NCI-H146 (cell line): ENCODE data around the gene GHRL.

Experiments used
- DNase-seq: peaks from one replicate; lab custom pipeline; 2025; lab: John Stamatoyannopoulos, UW

The GHRL gene

DNA sequence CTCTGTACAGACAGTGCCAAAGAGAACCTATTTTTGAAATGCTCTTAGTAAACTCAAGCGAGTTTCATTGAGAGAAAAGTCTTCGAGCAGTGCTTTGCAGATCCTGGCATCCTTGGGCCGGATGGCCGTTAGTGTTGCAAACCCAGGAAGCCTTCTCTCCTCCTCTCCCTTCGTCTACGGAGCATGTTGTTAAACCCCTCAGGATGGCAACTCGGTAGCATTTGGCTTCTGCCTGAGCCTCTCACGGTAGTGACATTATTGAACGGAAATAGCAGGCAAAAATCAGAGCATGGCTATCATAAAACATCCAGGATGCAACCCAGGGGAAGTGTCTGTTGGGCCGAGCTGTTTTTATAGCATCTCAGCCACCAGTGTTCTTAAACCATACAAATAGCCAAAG lies 34.8 kb upstream of the GHRL start:
- no peak for DNase-seq

DNA sequence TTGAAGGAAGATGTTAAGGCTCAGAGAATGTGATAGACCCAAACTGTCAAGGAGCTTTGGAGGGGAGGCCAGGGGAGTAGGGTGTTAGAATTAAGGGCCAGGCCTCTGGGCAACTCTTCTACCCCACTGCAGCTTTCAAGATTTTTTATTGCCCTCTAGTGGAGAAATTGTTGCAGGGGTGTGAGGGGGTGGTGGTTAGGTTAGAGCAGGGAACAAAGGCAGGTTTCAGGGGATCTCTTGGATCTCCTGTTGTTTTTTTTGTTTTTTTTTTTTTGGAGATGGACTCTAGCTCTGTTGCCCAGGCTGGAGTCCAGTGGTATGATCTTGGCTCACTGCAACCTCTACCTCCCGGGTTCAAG lies 29.6 kb upstream of the GHRL start:
- no peak for DNase-seq

DNA sequence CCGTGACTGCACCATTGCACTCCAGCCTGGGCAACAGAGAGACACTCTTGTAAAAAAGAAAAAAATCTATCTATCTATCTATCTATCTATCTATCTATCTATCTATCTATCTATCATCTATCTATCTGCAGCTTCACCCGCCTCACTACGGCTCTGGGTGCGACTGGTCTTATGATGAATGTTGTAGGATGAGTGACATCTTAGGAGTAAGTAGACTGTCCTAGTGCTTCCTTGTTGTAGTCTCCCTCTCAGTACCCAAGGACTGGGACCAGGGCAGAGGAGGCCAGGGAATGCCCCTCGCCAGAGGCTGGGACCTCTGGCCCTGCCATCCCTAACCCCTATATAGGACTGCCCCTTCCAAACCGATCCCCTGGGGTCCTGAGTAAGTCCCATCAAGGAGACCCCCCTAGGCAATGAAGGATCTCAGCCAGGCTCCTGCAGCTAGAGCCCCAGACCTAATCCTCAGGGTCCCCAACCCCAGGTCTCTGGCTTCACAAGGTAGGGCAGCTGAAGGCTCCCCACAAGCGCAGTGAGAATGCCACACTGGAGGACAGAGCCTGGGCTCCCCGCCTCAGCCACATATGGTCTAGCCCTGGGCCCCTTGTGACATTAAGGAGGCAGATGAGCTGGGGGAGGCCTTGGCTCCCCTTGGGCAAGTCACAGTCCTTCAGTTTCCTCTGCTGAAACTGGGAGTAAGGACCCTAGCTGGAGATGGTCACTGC lies 29.0 kb upstream of the GHRL start:
- no peak for DNase-seq

DNA sequence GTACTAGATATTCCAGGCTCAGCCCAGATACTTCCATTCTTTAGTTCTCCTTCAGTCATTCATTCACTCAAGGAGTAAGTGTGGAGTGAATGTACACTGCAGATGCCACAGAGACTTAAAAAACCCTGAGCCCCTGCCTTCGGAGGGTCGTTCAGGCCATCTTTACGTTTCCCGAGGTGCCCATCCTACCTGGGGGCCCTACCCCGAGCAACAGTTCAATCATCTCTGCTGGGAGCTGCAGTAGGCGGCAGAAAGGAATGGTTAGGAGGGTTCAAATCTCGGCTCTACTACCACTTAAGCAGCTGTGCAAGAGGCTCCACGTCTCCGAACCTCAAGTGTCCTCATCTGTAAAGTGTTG lies 27.6 kb upstream of the GHRL start:
- no peak for DNase-seq

DNA sequence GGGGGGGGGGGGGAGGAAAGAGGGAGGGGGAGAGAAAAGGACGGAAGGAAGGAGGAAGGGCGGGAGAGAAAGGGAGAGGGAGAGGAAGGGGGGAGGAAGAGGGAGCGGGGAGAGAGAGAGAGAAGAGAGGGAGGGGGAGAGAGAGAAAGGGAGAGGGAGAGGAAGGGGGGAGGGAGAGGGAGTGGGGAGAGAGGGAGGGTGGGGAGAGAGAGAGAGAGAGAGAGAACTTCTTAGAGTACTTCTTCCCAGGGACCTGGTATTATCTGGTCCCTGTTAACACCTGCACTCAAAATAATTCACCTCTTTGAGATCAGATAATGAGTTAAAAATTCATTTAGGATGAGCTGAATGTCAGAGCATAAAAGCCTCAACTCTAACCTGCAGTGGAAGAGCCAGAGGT lies 27.1 kb upstream of the GHRL start:
- no peak for DNase-seq

DNA sequence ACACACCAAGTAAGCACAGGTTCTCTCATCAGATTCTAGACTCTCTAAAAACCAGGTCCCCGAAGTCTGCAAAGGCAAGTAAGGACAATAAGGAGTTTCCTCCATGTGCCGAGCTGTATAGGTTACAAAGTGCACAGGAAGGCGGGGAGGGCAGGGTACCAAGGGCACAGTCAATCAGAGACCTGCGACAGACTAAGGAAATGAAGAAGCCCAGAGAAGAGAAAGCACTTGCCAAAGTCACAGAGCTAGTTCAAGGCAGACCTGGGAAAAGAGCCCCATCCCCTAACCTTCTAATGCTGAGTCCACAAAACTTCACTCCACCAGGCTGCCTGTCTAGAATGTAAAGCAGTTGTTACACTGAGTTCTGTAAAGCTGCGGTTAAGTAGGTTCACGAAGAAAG lies 26.5 kb upstream of the GHRL start:
- no peak for DNase-seq

DNA sequence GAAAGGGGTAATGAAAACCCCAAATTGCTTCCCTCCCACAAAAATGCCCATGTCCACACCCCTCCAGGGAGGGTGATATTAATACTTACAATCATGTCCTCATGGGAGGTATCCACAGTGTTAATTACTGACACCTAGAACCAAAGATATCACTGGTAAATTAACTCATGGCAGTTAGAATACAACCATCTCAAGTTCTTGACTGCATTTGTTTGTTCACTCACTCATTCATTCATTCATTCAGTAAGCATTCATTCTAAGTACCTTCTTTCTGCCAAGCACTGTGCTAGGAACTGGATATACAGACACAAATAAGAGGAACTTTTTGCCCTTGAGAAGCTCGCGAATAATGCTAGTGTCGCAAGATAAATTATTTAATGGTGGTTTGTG lies 25.2 kb upstream of the GHRL start:
- no peak for DNase-seq

DNA sequence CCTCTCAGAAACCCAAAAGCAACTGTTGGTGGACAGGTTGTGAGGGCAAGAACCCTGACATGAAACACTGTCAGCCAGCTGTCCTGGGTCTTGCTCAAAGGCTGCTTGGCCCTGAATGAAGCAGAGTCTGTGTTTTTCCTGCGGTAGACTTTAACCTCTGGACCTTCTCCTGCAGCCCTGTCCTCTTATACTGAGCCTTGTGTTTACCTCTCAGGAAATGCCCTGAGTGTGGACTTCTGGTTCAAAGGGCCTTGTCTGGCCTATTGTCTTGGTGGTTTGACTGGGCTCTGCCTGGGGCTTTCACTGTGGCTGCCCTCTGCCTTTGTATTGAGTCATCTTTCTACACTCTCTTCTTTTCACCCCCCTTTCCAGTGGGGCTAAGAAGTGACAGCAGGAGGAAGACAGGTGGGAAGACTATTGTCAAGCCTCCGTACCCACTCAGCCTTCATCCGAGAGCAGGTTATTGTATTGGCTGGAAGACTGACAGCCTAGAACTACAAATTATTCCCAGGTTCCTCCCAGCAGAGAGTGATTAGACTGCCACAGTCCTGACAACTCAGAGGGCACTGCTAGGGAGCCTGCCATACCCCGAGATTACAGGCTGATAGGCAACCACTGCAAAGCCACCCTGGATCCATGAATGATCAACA lies 24.7 kb upstream of the GHRL start:
- DNase-seq: no peak

DNA sequence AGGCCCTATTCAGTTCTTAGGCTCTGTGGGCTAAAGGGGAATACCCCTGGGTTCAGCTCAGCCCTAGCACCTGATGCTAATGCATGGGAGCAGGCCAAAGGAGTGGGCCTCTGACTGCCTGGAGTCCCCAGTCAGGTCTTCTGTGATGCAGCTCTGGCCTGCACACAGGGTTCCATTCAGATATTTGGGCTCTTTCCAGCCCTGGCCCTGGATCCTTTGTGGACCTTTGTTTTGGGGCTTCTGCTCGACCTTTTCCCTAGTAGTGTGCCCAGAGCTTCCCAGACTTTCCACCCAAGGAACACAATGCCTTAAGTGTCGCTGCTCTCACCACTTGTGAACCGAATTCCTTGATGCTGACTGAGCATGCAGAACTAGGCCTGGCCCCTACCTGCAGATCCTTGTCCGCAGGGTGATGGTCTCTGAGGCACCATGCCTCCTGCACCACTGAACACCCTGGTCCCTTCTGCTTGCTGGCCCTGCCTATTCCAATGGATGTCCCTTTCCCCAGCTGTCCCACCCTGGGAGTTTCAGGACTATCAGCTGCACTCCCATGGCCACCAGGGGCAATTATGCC lies 23.1 kb upstream of the GHRL start:
- no peak for DNase-seq

DNA sequence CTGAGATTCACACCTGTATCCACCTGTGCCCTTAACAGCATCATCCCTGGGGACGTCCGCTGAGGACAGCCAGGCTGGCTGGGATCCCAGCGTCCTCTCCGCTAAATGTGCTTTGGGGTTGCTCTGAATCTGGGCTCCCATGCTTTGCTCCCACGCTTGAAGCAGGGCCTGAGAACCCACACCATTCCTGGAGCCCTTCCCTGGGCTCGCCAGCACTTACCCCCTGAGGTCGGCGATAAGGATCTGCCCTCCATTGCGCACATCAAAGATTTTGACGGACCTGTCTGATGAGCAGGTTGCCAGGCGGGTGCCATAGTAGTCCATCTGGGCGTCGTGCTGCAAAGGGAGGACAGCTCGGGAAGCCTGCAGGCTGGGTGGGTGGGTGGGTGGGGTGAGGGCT lies 22.4 kb upstream of the GHRL start:
- DNase-seq: no peak

DNA sequence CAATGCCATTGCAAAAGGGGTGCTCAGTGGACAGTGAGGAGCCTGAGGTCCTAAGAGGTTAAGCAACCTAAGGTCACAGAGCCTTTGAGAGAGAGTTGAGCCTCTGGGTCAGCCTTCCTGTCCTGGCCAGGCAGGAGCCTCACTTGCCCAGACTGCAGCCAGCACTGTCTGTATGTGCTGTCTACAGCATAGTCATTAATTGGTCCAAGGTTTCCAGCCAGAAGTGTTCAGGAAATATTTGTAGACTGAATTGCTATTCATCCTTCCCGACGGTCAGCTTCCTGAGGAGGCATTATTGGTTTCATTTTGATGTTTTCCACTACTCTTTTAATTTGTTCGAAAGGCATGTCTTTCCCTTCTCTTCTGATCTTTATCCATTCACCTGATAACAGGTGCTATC lies 20.1 kb upstream of the GHRL start:
- DNase-seq: no peak

DNA sequence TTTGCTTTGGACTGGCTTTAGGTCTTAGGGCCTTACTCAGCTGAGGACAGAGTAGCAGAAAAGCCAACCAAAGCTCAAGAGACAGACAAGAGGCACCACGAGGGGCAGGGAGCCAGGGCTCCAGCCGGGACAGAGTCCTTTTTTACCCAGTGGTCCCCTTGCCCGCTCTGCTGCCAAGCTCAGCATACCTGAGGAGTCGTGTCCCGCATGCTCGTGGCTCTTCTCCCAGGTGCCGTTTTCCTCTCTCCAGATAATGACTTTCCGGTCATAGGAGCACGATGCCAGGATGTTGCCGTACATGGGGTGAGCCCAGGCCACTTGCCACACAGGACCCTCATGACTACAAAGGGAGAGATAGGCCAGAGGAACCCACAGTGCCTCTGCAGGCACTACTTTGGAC lies 19.6 kb upstream of the GHRL start:
- DNase-seq: no peak

DNA sequence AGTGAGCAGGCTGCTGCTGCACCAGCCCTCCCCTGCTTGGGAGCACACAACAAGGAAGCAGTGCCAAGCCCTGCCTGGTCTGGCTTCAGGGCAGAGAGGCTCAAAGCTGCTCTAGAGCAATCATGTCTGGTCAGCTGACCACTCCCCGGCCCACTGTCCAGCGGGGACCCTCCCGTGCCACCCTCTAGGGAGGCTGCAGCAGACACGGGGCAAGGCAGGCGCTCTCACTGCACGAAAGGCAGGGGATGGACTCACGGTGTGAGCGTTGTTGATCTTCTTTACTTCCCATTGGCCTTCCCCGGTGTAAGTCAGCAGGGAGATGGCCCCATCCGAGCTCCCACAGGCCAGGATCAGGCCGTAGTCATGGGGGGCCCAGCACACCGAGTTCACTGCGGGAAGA lies 19.0 kb upstream of the GHRL start:
- no peak for DNase-seq

DNA sequence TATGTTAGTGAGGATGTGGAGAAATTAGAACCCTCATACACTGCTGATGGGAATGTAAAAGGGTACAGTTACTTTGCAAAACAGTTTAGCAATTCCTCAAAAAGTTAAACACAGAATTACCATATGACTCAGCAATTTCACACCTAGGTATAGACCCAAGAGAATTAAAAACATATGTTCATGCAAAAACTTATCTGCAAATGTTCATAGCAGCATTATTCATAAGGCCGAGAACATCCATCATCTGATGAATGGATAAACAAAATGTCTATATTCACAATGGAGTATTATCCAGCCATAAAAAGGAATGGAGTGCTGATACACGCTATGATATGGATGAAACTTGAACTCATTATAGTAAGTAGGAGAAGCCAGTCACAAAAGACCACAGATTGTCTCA lies 17.8 kb upstream of the GHRL start:
- no peak for DNase-seq

DNA sequence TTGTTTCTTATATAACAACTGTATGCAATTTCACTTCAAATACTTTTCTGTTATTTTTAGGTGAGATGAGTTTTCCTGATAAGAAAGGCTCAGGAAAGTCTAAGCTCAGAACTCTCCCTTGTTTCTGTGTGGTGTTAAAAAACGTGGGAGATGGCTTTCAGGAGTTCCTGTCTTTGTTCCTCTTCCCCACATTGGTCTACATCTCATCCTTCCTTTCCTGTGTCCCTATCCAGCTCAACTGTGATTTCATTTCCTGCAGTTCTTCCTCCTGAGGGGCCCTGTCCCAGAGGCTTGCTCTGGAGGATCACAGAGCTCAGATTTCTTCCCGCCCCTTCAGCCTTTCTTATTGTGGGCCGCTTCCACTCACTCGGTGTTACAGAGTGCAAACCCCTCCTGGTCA lies 17.0 kb upstream of the GHRL start:
- DNase-seq: no peak

DNA sequence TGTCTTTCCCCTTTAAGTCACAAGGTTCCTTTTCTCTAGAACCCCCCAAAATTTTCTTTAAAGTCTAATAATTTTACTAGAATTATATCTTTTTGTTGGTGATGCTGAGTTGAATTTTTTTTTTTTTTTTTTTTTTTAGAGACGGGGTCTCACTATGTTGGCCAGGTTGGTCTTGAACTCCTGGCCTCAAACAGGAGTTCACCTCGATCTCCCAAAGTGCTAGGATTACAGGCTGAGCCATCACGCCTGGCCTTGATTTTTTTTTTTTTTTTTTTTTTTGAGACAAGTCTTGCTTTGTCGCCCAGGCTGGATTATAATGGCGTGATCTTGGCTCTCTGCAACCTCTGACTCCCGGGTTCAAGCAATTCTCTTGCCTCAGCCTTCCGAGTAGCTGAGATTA lies 15.9 kb upstream of the GHRL start:
- no peak for DNase-seq

DNA sequence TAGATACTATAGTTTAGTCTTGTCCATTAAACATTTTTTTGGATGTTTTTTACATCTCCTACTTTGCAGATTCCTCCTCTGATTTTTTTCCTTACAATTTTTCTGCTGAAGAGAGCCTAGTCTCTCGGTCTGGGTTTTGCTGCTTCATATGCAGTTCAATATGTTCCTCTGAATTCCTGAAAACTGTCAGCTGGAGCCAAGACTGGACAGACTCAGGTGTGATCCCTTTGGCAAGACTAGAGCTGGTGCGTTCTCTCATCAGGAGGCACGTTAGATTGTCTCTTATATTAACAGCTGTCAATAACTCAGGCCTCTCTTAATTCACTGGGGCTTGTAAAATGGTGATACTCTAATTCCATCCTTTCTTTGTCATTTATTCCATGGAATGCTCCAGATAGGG lies 13.4 kb upstream of the GHRL start:
- DNase-seq: no peak

DNA sequence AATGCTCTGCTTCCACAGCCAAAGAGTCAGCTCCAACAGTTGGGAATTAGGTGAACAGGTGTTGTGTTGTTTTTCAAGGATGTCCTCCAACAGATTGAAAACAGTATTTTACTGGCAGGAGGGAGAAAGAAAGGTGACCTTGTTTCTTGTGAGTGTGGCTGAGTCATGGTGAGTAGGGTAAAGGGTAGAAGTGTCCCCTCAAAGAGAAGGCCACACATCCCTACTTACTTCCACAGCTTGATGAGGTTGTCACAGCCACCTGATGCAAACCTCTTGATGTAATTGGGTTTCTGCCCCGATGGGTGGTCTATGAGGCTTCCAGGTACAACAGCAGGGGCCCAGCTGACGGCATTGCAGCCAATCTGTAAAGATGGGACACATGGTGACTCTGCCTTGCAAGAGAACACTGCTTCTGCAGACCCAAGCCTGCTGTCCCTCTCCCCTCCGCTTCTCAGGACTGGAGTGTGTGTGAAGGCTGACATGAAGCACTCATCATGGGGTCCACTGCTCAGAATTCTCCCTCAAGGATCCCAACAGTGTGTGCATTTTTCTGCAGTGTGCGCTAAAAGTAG lies 12.7 kb upstream of the GHRL start:
- no peak for DNase-seq

DNA sequence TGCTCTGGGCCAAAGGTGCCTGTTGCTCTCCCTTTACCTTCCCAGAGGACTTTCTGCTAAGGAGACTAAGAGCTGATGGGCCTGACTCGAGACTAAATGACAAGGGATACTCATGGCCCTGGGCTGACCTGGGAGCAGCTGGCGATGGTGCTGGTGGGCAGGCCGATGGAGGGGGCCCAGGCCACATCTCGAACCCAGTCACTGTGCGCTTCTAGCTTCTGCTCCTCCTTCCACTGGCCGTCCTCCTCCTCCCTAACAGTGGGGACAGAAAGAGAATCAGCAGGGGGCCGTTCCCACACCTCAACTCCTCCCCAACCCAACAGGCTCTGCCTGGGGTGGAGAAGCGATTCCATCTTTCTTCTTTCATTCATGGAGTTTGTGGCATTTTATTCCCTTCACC lies 12.2 kb upstream of the GHRL start:
- no peak for DNase-seq

DNA sequence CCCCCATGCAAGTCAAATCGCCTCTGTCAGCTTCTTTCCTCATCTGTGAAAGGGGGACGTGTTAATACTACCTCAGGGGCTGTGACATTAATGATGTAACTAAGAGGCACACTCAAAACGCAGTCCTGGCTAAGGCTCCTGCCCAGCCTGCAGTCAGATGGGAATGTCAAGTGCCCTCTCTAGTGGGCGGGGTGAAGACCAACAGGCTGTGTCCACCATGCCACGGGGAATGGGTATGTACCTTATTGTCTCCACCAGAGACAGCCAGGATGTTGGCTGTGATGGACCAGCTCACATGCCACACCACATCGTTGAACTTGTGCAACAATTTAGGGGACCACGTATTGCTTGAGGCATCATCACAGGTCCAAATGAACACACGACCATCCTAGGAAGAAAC lies 11.0 kb upstream of the GHRL start:
- no peak for DNase-seq

DNA sequence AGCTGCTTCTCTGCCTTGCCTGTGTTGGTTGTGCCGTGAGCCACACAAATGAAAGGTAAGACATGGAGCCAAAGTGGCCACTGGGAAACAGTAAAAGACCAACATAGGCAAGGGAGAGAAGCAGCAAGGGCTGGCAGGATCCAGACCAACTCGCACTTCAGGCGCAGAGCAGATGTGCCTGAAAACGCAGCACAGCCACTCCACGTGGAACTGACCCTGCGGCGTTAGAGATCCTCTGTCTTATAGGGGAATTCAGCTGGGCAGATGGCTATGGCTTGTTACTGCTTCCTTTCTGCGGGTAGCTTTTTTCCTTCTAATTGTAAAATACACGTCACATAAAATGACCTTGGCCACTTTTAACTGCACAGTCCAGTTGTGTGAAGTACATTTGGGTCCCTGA lies 10.4 kb upstream of the GHRL start:
- no peak for DNase-seq

DNA sequence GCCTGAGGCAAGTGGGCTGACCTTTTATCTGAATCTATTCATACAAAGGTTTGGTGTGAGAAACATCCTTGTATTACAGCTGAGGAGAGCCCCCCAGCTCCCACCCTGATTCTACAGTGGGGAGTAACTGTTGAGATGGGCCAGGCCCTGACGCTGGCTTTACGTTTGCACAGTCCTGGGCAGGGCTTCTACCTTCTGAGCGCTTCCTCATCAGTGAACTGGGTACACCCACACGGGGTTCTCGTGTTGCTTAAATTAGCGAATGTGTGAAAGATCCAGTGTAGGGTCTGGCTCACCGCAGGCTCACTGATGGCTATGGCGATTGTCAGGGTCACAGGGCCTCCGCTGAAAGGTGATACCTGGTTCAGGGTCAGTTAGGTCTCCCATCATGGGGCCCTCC lies 7.3 kb upstream of the GHRL start:
- DNase-seq: no peak

DNA sequence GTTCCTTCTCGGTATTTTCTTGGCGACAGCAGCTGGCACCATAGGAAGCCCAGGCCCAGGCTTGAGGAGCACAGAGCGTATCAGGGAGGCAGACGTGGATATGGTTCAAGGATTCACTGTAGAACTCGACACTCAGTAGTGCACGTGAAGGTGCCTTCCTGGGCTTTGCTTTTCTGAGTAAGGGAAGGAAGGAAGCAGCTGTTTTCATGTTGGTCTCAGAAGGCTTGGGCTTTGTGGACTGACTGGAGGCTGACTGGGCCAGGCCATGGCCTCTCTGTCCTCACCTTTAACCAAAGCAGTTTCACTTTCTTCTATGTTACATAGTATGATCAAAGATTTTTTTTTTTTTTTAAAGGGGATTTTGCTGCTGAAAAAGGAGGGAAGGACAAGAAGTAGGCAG lies 6.9 kb upstream of the GHRL start:
- no peak for DNase-seq

DNA sequence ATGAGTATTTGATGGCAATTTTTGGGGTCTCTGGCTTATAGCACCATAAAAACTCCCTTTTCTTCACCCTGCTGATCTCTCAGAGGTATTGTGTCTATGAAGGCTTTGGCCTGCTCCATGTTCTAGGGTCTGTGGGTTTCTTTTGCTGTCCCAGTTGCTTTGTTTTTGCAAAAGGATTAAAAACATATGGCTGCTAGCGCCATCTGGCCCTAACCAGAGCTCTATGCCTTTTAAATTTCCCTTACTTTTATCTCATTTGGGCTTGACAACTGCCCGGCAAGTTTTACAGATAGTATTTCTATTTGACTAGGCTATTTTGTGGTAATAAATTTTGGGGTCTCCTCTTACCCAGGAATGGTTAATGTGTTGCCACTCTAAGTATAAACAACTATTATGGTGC lies 6.4 kb upstream of the GHRL start:
- DNase-seq: no peak
